Epithelial cell of esophagus (primary cell): ENCODE measurements around the gene MDGA2.
"Not testable (repeated sequence)": the region's sequence is repeated elsewhere in the genome, so short reads cannot be mapped to it uniquely, and the experiment has no call there.

ENCODE experiments used
- DNase-seq: peaks from one replicate; pipeline ENCODE4 v3.0.0; 2010; ENCODE audit warnings: low read depth
- H3K4me3 ChIP-seq: 2 replicates; pipeline ENCODE4 v1.5.1; 2011; ENCODE audit warnings: mild to moderate bottlenecking, low read length, control low read depth
- TF ChIP-seq, protein P1 (sequence below): IDR thresholded peaks from 2 replicates; pipeline ENCODE4 v1.5.1; 2011; ENCODE audit warnings: low read depth, mild to moderate bottlenecking, low read length, control low read depth, inconsistent platforms; ENCODE audit not compliant: insufficient read depth; ENCODE audit errors: missing control alignments

MDGA2 gene

DNA sequence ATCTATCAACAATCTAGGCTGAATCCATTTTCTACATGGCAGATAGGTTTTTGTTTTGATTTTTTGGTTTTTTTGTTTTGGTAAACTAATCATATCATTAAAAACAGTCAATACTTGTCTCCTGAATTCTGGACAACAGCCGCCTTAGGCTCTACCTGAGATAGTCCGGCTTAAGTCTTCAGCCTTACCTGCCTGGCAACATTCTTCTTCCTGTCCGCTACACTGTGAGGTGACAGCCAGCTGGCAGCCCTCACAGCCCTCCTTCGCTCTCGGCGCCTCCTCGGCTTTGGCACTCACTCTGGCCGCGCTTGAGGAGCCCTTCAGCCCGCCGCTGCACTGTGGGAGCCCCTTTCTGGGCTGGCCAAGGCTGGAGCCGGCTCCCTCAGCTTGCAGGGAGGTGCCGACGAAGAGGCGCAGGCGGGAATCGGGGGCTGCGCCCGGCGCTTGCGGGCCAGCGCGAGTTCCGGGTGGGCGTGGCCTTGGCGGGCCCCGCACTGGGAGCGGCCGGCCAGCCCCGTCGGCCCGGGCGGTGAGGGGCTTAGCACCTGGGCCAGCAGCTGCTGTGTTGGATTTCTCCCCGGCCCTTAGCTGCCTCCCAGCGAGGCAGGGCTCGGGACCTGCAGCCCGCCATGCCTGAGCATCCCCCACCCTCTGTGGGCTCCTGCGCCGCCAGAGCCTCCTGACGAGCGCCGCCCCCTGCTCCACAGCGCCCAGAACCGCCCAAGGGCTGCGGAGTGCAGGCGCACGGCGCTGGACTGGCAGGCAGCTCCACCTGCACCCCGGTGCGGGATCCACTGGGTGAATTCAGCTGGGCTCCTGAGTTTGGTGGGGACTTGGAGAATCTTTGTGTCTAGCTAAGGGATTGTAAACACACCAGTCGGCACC lies 49.0 kb downstream of the MDGA2 start:
- TF ChIP-seq, protein P1, sequence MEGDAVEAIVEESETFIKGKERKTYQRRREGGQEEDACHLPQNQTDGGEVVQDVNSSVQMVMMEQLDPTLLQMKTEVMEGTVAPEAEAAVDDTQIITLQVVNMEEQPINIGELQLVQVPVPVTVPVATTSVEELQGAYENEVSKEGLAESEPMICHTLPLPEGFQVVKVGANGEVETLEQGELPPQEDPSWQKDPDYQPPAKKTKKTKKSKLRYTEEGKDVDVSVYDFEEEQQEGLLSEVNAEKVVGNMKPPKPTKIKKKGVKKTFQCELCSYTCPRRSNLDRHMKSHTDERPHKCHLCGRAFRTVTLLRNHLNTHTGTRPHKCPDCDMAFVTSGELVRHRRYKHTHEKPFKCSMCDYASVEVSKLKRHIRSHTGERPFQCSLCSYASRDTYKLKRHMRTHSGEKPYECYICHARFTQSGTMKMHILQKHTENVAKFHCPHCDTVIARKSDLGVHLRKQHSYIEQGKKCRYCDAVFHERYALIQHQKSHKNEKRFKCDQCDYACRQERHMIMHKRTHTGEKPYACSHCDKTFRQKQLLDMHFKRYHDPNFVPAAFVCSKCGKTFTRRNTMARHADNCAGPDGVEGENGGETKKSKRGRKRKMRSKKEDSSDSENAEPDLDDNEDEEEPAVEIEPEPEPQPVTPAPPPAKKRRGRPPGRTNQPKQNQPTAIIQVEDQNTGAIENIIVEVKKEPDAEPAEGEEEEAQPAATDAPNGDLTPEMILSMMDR, result no peak
- DNase-seq, result no peak
- H3K4me3 ChIP-seq, result no peak overlapping the region

DNA sequence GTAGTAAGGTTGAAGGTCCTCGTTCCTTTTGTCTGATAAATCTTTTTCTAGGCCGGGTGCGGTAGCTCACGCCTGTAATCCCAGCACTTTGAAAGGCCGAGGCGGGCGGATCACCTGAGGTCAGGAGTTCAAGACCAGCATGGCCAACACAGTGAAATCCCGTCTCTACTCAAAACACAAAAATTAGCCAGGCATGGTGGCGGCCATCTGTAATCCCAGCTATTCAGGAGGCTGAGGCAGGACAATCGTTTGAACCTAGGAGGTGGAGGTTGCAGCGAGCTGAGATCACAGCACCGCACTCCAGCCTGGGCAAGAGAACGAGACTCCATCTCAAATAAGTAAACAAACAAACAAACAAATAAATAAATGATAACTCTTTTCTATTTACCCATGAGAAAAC lies 51.3 kb downstream of the MDGA2 start:
- not testable (repeated sequence) for H3K4me3 ChIP-seq, DNase-seq

- peak; percentile 8 for DNase-seq
- no peak overlapping the region for H3K4me3 ChIP-seq
- TF ChIP-seq, protein P1, result no peak
Measured at GRCh38 chr14:47619392-47619791, 56.0 kb downstream of the MDGA2 start.

DNA sequence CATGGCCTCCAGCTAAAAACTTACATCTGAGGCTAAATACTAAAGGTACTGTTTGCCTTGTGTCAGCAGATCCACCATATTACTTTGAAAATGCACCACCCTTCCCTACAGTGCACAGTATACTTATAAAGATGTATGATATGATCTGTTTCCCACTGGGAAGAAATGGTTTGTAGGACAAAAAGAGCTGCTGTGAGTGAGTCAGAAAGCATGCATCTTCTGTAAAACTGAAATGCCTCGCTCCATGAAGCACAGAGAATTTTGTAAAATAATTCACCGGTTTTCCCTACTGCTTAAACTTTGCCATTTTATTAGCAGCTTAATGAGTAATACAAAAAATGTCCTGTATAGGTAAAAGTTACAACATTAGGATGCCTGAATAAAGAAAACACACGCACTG lies 68.8 kb downstream of the MDGA2 start:
- TF ChIP-seq, protein P1, result no peak
- DNase-seq, result no peak
- no peak overlapping the region for H3K4me3 ChIP-seq

GRCh38 chr14:47596860-47597259 lies 78.5 kb downstream of the MDGA2 start:
- DNase-seq, result no peak
- TF ChIP-seq, protein P1, result no peak
- H3K4me3 ChIP-seq, result no peak overlapping the region

DNA sequence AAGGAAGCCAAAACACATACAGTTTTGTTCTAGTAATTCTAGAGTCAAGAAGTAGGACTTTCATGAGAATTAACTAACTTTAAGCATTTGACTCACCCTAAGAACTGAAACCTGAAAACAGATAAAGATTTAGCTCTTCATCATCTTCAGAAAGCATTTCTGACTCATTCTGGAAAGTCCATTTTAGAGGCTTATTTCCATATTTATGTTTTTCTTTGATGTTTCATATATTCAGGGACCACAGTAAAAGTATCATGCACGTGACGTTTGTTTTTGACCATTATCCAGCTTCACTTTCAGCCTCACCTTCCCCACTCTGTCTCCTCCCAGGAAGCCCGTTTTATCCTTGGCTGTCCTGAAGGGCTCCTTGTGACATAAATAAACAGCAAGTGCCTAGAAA lies 79.2 kb downstream of the MDGA2 start:
- TF ChIP-seq, protein P1, result no peak
- no peak for DNase-seq
- H3K4me3 ChIP-seq, result no peak overlapping the region

DNA sequence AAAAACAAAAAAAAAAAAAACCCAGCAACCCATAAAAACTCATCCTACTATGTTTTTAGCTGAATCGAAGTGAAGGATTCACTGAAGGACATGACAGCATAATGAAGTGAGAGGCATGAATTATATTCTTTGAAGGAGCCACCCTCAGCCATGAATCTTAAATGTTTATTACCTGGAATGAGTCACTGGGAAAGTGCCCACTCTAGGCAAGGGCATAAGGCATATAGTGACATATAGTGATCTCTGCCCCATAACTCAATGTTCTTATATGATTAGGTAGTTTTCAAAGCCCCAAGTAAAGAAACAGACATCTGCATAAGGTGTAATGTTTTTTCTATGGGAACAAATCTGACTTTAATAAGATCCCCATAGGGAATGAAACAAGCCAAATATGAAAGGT lies 79.9 kb downstream of the MDGA2 start:
- DNase-seq, result no peak
- H3K4me3 ChIP-seq, result no peak overlapping the region
- TF ChIP-seq, protein P1, result no peak
